ENCODE measurements around the gene IL31RA.
"Not testable (repeated sequence)": the region's sequence is repeated elsewhere in the genome, so short reads cannot be mapped to it uniquely, and the experiment has no call there.

GRCh38 chr5:55808814-55809213 lies 42.3 kb upstream of the IL31RA start:
- not testable (repeated sequence) for TF ChIP-seq EZH2 (IDR thresholded peaks at IDR 0.05; ENCODE audit: insufficient read depth, low read length); CTCF (IDR thresholded peaks at IDR 0.05; ENCODE audit: insufficient read depth, low read depth, low read length)
